ENCODE measurements around the gene RAD51B.
A peak's percentile ranks its signal among the peaks of the same experiment; 100 is the strongest.
"Not testable (repeated sequence)": the region's sequence is repeated elsewhere in the genome, so short reads cannot be mapped to it uniquely, and the experiment has no call there.

The RAD51B gene

DNA sequence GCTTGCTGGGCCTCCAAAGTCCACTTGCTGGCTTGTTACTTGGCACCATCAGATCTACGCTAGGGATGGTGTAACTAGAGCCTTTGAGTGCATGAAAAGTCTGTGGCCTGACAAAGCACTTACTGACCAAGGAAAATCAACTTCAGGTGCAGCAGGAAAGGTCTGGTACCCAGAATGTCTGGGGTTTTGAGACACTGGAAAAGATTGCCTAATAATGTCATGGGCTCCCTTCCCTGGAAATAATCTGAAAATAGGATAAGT lies 866.6 kb downstream of the RAD51B start:
- no peak for DNase-seq

DNA sequence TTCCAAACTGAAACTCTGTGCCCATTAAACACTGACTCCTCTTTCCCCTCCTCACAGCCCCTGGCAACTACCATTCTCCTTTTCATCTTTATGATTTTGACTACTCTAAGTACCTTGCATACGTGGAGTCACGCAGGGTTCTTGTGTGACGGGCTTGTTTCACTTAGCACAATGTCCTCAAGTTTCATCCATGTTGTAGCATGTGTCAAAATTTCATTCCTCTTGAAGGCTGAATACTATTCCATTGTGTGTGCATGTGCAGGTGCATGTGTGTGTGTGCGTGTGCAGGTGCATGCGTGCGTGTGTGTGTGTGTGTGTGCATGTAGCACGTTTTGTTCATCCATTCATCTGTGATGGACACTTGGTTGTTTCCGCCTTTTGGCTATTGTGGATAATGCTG lies 867.1 kb downstream of the RAD51B start:
- DNase-seq = no peak

DNA sequence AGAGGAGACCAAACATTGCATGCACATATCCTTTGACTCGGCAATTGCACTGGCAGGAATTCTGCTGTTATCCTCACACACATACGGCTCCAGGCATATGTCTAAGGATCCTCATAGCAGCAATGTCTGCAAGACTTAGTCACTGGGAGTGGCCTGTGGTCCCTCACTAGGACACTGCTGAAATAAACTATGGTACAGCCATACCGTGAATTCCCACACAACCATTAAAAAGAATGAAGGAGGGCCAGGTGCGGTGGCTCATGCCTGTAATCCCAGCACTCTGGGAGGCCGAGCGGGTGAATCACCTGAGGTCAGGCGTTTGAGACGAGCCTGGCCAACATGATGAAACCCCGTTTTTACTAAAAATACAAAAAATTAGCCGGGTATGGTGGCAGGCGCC lies 868.2 kb downstream of the RAD51B start:
- no peak for DNase-seq

DNA sequence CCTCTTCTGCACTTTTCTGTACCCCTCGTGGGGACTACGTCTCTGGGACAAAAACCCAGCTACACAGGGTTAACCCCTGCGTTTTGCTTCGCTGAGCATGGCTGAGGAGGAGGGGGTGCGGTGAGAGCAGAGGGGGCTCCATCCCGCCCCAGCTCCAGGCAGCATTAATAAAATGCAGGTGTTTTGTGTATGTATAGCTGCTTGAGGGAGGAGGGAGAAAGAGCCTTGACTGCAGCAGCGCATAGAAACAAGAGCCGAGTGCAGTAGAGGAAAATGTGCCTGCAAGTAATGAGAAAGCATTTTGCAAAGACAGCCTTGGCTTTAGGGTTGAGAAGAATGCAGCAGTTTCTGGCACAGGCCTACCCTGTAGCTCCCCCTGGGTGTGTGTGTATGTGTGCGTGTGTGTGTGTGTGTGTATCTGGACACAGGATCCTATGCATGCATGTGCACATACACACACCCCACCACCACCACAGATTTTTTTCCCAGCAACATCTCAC lies 869.3 kb downstream of the RAD51B start:
- no peak for DNase-seq

DNA sequence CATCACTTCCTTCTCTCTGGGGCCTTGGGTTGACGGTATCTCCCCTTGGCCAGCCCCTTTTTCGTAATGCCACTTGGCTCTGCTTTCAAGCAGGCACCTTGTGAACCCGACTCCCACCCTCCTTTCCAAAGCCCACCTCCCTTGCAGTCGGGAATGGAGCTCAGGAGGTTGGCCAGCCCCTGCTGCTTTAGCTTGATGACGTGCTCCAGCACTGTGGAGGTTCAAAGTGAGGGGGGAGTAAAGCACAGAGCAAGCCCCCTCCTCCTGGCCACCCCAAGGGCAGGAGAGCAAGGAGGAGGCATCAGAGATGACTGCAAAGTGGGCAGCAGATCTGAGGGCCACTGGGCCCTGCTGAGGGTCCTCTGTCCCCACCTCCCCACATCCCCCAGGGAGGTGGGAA lies 869.9 kb downstream of the RAD51B start:
- no peak for DNase-seq

DNA sequence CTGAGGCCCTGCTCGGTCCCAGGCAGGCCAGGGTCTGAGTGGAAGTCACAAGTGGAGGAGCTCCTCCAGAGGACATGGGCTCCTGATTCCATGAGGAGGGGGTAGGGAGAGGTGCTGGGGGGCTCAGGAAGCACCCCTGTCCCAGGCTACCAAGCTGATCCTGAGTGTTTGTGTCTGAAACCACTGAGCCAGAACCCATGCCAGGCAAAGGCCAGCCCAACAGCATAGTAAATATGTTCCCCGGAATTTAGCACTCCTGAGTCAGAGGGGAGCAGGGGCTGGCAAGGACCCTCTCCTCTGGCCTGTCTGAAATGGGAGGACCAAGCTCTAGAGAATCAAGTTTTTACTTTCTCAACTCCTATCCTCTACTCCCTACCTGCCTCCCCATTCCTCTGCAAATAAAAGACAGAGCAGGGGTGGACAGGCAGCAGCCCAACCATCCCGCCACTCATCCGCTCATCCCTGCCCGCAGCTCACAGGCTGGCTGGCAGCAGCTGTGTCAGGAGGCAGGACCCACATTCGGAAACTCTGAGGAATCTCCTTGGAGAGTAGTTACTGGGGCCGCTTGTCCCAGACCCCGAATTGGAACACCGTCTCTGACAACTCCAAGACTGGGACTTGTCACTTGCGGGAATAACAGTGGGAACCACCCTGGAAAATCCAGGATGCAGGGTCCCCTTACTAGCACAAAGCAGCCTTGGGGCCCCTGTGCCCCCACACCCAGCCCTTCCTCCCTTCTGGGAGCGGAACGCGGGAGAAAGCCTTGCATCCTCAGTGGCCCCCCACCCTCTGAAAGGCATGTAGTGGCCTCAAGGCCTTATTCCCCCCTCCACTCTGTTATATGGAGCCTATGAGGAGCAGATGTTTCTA lies 870.7 kb downstream of the RAD51B start:
- DNase-seq = no peak

DNA sequence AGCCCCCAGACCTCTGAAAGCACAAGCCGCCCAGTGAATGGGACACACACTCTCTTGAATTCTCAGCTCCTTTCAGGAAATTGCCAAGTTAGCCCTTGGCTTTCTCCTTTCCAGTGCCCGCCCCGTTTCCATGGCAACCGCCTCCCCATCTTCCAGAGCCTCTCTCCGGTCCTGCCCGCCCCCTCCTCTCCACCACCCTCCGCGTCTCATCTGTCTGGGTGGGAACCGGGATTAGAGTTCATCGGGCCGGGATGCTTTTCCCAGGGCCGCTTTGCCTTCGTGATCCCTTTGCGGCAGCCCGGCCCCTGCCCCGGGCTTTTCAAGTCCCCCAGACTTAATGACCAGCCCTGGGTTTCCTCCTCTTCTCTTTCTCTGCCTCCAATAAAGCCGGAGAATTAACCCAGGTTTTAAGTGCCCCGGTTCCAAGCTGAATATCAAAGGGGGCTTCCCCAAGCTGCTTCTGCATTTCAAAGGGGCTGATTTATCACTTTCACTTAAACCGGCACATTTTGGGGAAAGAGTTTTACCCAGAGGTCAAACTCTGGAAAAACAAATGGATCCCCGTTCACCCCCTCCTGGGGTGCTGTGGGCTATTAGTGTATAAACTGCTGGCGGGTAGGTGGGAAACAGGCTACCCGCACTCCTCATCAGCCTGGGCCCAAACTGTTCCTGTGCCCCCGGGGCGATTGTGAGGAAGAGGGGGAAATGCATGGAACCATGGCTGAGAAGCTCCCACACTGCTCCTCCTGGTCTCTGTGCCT lies 871.6 kb downstream of the RAD51B start:
- no peak for DNase-seq

DNA sequence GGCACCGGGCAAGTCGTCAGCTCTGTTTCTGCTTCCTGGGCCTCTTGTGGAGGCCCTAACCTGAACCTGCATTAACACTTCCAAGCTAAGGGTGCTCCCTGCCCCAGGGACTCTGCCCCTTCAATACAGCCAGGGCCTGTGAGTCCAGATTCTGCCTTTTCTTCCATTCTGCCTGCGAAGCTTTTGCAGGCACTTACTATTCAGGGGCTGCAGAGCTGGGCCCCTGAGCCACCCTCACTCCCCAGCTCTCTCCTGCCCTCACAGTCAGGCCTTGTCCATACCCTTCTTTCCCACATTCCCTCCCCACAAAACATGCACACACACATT lies 872.2 kb downstream of the RAD51B start:
- DNase-seq = no peak

DNA sequence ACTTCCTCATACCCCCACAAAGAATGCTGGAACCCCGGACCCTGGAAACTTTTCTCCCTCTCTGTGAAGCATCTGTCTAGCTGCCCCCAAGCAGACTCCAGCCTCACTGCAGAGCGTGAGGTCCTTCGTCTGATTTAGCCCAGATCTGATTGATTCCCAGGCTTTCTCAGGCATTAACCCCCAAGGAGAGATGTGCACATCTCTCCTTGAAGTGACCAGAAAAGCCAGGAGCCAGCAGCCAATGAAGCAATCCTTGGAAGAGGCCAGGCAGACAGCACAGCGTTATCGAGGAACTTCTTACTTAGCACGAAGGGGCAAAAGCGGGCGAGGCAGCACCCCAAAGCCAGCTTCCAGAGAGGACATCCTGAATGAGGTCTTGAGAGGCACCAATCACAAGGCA lies 872.6 kb downstream of the RAD51B start:
- DNase-seq = no peak

DNA sequence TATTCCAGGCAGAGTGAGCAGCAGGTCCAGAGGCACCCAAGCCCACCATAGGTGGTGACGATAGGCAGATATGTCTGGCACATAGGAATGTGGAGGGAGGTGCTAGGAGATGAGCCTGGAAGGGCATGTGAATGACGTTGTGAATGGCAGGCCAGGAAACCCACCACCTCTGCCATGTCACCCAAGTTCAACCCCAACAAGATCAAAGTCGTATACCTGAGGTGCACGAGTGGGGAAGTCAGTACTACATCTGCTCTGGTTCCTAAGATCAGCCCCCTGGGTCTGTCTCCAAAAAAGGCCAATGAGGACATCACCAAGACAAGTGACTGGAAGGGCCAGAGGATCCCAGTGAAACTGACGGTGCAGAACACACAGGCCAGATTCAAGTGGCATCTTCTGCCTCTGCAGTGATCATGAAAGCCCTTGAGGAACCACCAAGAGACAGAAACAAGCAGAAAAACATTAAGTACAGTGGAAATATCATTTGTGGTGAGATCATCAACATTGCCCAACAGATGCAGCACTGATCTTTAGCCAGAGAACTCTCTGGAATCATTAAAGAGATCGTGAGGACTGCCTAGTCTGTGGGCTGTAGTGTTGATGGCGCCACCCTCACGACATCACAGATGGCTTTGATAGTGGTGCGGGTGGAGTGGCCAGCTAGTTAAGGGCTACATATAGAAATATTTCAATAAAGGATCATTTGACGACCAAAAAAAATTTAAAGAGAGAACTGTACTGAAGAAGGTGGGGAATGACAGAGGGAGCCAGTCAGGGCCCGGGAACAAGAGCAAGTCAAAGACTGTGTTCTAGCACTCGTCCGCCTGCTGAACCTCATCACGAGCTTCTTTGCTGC lies 873.6 kb downstream of the RAD51B start:
- DNase-seq = no peak

DNA sequence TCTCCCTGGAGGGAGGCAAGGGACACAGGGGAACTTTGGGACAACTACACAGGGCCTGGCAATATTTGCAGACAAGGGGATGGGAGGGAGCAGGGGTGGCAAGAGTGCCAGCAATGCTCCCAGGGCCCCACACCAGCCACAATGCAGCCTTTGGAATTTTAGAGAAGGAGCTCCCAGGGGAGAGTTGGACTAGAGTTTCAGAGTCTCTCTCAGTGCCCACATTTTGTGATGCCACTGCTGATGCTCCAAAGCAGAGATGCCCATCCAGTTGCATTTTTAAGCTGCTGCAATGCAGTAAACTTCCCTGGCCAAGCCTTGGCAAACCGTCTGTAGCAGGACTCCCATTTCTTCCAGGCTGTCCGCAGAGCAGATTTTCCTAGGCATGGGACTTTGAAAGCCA lies 874.3 kb downstream of the RAD51B start:
- DNase-seq = no peak

DNA sequence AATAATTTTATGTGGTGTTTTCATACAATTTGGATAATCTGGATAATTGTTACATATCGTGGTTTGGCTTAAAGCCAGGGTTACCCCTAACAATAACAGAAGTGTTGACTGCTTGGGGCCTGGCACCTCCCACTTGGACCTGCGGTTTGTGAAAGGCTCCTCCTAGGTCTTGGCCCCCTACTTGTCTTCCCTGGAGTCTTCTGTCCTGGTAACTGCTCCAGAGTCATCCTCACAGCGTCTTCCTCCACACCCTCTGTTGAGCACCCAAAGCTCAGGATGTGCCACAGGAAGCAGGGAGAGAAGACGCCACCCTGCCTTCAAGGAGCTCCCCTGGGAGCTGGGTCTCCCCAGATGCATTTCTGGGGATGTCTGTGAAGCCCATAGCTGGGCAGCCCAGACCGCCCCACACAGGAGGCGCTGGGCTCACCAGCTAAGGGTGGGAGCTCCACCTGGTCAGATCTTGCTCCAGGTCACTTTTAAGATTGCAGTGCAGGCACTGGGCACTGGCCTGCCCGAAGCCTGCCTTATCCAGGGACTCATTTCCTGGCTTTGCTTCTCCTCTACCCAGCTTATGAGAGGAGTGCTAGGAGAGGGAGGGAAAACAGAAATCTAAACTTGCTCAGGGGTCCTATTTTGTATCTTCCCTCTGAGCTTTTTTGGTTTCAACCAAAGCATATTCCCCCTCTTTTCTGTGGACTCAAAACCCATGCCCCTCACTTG lies 875.1 kb downstream of the RAD51B start:
- no peak for DNase-seq

DNA sequence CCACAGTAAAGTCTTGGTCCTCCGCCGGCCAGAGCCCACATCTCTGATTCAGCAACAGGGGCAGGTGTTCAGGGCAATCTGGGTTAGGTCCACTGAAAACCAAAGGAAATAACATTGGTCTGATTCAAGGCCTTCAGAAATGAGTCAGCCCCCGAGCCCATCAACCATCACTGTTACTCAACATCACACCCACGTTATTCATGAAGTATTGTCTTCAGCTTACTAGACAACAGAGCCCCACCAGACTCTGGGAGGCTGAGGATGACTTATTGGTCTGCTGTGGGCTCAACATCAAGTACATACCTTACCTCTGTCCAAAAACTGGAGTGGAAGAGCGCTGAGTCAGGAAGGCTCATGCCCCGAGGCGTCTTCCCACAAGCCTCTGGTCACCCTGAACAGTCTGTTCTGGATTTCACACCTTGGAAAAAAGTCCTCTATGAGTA lies 875.8 kb downstream of the RAD51B start:
- DNase-seq = peak; percentile 48

DNA sequence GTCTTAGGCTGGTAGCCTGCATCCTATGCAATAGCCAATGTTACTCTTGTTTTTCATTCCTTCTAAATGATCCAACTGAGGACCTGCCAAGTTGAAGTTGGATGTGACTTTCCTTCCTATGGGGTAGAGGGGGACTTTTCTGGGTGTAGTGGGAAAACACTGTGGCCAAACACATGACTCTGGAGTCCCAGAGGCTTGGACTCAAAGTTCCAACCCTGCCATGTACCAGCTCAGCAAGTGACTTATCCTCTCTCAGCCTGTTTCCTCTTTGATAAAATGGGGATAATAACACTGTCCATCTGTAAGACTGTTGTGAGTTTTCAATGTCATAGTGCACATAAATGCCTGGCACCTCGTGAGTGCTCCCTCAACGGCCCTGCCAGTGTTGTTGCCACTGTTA lies 876.3 kb downstream of the RAD51B start:
- no peak for DNase-seq

DNA sequence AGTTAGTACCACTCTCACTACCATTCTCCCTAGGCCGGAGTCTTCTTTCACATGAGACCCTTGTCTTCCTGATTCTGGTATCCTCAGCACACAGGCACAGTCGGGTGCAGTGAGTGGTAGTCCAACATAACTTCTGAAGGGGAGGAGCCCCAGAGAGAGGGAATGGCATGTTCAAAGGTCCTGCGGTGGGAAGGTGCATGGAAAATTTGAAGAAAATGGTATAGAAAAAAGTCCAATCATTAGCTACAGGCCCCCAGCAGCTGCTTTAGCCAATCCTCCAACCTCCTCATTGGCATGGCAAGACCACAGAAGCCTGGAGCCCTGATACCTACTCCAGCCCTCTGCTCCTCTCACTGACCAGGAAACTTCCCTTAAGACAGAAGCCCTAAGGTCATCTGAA lies 876.7 kb downstream of the RAD51B start:
- DNase-seq = no peak

DNA sequence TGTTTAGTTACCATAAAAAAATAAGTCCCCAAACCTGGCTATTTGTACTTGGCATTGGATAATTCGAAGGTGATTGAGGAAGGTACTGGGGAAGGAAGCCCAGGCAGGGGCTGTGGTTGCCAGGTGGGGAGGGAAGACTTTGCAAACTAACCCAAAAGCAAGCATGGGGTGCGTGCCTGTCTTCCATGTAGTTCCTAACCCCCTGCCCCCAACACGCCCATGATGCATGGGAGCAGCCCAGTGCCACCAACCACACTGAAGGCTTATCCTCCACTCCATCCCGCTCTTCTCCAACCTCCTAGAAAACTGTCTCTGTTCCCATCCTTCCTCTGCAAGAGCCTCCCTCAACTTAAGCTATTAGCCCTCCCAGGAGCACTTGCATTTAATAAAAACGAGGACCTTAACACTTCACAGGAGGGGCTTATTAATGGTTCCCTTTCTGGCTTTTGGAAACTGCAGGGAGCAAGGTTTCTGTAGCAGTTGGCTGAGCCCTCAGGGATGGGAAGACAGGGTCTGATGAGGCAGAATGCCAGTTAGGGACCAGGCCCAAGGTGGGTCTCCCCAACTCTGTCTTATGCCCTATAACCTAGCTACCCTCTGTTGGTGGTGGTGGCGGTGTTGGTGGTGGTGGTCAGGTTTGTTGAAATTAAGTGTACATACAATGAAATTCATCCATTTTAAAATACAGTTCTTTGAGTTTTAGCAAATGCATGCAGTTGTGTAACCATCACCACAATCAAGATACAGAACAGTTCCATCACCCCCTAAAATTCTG lies 877.3 kb downstream of the RAD51B start:
- DNase-seq = no peak

DNA sequence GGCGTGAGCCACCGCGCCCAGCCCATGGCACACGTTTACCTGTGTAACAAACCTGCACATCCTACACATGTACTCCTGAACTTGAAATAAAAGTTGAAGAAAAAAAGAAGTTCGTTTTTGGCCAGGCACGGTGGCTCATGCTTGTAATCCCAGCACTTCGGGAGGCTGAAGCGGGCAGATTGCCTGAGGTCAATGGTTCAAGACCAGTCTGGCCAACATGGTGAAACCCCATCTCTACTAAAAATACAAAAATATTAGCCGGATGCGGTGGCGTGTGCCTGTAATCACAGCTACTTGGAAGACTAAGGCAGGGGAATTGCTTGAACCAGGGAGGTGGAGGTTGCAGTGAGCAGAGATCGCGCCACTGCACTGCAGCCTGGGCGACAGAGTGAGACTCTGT lies 879.2 kb downstream of the RAD51B start:
- DNase-seq = not testable (repeated sequence)

DNA sequence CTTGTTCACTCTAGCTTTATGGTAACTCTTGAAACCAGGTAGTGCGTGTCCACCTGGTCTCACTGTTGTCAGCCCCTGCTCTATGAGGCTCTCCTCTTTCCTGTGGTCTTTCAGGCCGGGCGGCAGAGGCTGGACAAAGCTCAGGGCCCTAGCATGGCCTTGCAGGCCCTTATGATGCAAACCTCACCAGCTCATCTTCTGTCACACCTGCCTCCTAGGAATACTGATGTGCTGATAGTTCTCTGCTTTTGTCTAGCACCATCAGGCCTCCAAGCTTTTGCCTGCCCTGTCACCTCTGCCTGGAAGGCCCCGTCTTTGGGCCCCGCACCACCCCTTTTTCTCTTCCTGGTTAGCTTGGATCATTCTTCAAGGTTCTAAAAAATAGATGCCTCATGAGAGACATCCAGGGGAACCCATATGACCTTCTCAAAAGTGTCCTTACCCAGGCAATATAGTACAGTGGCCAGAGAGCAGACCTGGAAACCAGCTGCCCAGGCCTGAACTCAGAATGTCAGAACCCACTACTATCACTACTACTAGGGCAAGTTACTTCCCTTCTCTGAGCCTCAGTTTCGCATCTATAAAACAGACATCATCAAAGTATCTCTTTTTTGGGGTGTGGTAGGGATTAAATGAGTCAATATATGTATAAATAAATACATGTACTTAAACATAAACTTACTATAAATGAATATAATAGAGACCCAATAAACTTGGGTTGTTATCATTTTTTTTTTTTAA lies 881.6 kb downstream of the RAD51B start:
- no peak for DNase-seq

DNA sequence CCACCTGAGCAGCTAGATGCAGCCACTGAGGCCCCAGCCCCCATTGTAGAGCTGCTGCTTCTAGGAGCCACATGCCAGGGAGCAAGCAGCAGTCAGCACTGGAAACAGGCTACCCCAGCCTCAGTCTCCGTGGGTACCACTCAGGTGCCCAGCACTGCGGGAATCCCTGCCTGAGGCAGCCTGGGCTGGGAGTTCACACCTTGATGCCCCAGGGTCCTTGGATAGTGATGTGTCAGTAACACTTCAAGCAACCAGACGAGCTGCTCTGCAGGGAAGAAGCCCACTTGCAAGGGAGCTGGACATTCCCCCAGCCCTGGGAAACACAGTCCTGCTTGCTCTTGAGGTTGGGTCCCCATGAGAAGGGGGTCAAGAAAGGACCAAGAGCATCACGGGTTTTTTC lies 882.6 kb downstream of the RAD51B start:
- DNase-seq = no peak

DNA sequence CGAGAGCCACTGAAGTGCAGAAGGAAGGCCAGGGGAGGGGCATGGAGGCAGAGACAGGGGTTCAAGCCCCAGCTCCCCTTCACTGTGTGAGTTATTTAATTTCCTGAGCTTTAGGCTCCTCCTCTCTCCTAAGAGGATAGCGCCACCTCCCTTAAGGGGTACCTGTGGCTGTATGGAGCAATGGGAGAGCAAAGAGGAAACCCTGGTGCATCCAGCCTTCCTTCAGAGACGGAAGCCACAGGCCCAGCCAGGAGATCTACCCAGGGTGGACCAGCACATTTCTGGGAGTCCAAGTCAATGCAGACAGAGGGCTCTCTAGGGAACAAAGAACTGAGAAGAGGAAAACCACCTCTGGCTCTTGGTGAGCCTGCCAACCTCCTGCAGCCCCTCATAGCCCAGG lies 883.0 kb downstream of the RAD51B start:
- DNase-seq = no peak

DNA sequence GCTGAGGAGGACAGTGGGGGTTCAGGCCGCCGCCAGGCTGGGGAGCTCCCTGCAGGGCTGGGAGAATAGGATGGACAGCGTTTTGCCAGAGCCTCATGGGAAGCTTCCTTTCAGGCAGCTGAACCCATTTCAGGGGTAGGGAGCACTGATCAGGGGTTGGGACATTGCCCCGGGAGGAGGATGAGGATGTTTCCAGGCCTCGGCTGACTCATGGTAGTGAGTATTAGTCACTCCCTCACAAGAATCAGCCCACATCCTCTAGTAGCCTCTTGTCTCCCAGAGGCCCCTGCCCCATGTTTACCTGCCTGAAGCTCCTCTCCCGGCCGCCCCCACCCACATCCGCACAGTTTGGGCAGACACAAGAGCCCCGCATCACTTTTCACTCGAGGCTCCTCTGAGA lies 883.5 kb downstream of the RAD51B start:
- peak; percentile 42 for DNase-seq
